HFF-Myc (cell line): ENCODE results near the gene MEA1.

Source experiments
- DNase-seq: peaks from one replicate; pipeline ENCODE4 v3.0.0-alpha.2; 2011; ENCODE audit warnings: low read depth; ENCODE audit errors: extremely low read depth
- H3K4me3 ChIP-seq: replicated peaks from 2 replicates; pipeline ENCODE4 v1.5.1; 2011; ENCODE audit warnings: low read depth, mild to moderate bottlenecking, control low read depth, low read length
- CTCF ChIP-seq: IDR thresholded peaks from 2 replicates; pipeline ENCODE4 v1.5.1; 2012; ENCODE audit warnings: mild to moderate bottlenecking, low read depth, low read length, control low read depth; ENCODE audit errors: missing control alignments

The MEA1 gene

DNA sequence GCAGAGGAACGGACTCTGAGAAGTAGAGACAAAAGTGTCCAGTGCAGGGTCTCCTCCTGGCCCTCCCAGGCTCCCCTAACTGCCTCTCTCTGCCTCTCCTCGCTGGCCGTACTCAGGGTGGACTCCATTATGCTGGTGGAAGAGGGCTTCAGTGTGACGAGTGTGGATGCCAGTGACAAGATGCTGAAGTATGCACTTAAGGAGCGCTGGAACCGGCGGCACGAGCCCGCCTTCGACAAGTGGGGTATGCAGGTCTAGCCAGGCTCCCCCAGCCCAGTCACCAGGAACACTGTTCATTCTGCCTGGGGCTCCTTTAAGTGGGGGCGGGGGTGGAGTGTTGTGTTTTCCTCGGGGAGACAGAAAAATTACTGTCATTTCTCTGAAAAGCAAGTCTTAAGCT, 51.6 kb downstream of the MEA1 start:
- no peak for TF ChIP-seq CTCF
- H3K4me3 ChIP-seq, result no peak overlapping the region

More for the DNA sequence above, 51.6 kb downstream of the MEA1 start:
- DNase-seq, result no peak
